RWPE2 (cell line): ENCODE results near the gene STIP1.
A peak's percentile ranks its signal among the peaks of the same experiment; 100 is the strongest.

Source experiments
- ATAC-seq: fragments of 200-7000 bp; cut with Tn5 transposase; 3 replicates; pipeline ENCODE4 v1.9.1; 2021; ENCODE audit warnings: low read depth
- DNase-seq: peaks from one replicate; pipeline ENCODE4 v3.0.0-alpha.2; 2020; ENCODE audit warnings: low spot score
- H3K27ac ChIP-seq: fragments of 450-650 bp; 2 replicates; pipeline ENCODE4 v1.5.1; 2017; ENCODE audit warnings: mild to moderate bottlenecking; ENCODE audit not compliant: poor library complexity, severe bottlenecking
- H3K27me3 ChIP-seq: fragments of 250-450 bp; sonication (Bioruptor Pico); 2 replicates; pipeline ENCODE4 v1.5.1; 2021; ENCODE audit warnings: mild to moderate bottlenecking, moderate library complexity; ENCODE audit not compliant: insufficient read depth, poor library complexity, severe bottlenecking
- H3K36me3 ChIP-seq: fragments of 250-450 bp; sonication (Bioruptor Pico); 2 replicates; pipeline ENCODE4 v1.5.1; 2020; ENCODE audit warnings: low read depth, mild to moderate bottlenecking, moderate library complexity
- H3K4me1 ChIP-seq: fragments of 250-450 bp; sonication (Bioruptor Pico); 2 replicates; pipeline ENCODE4 v1.5.1; 2021; ENCODE audit warnings: mild to moderate bottlenecking, moderate library complexity; ENCODE audit not compliant: insufficient read depth, poor library complexity, severe bottlenecking
- H3K4me3 ChIP-seq: fragments of 250-450 bp; sonication (Bioruptor Pico); 2 replicates; pipeline ENCODE4 v1.5.1; 2021; ENCODE audit warnings: mild to moderate bottlenecking, moderate library complexity; ENCODE audit not compliant: severe bottlenecking
- H3K9me3 ChIP-seq: fragments of 250-450 bp; sonication (Bioruptor Pico); 2 replicates; pipeline ENCODE4 v1.5.1; 2021; ENCODE audit warnings: mild to moderate bottlenecking, moderate library complexity; ENCODE audit not compliant: severe bottlenecking
- CTCF ChIP-seq: fragments of 450-650 bp; IDR thresholded peaks from one replicate; pipeline ENCODE4 v1.5.1; 2017; ENCODE audit warnings: mild to moderate bottlenecking, moderate library complexity; ENCODE audit not compliant: poor library complexity, severe bottlenecking

Gene STIP1

GRCh38 chr11:64224891-64225607 lies 39.1 kb downstream of the STIP1 start:
- Histone ChIP-seq H3K4me3 (peak overlapping the region; percentile 53), H3K4me1 (peaks cover 8% of the 10 kb centered on the region), H3K27me3 (no peaks in the 10 kb centered on the region), H3K9me3 (no peaks in the 10 kb centered on the region), H3K27ac (peak overlapping the region; percentile 68), H3K36me3 (no peaks in the 10 kb centered on the region)
- no peak for DNase-seq
- TF ChIP-seq CTCF = no peak
- ATAC-seq = no peak

- DNase-seq (peak; percentile 77), ATAC-seq (peak; percentile 60)
- peak; percentile 43 for TF ChIP-seq CTCF
- no peaks in the 10 kb centered on the region for H3K27me3 ChIP-seq
- H3K36me3 ChIP-seq = no peaks in the 10 kb centered on the region
- H3K4me1 ChIP-seq = peaks cover 8% of the 10 kb centered on the region
- peak within 1 kb of the TSS; percentile 53 for H3K4me3 ChIP-seq
- H3K9me3 ChIP-seq = no peaks in the 10 kb centered on the region
- peak within 1 kb of the TSS; percentile 68 for H3K27ac ChIP-seq
These were observed 39.9 kb downstream of the STIP1 start, which contains the start of the genes NUDT22 and TRPT1 for GRCh38 chr11:64225608-64226506. NUDT22 (plus strand) TSS chr11:64226274; CDS start chr11:64226653, 379 bp downstream. TRPT1 (minus strand) TSS chr11:64226186; CDS start chr11:64225860, 326 bp downstream.

- Histone ChIP-seq H3K4me1 (peaks cover 8% of the 10 kb centered on the region), H3K9me3 (no peaks in the 10 kb centered on the region), H3K27ac (peak overlapping the region; percentile 68), H3K36me3 (no peaks in the 10 kb centered on the region), H3K4me3 (peak overlapping the region; percentile 53), H3K27me3 (no peaks in the 10 kb centered on the region)
- DNase-seq (no peak), ATAC-seq (peak; percentile 6)
- peak; percentile 20 for TF ChIP-seq CTCF
These were observed 40.6 kb downstream of the STIP1 start for GRCh38 chr11:64226507-64227051.

GRCh38 chr11:64227405-64227956 lies 41.5 kb downstream of the STIP1 start:
- Histone ChIP-seq H3K36me3 (no peaks in the 10 kb centered on the region), H3K4me3 (peak overlapping the region; percentile 53), H3K27me3 (no peaks in the 10 kb centered on the region), H3K9me3 (no peaks in the 10 kb centered on the region), H3K27ac (peak overlapping the region; percentile 68), H3K4me1 (peaks cover 8% of the 10 kb centered on the region)
- no peak for TF ChIP-seq CTCF
- ATAC-seq (no peak), DNase-seq (no peak)
